ENCODE data around the gene CACNA2D3.

- TF ChIP-seq, protein P1, sequence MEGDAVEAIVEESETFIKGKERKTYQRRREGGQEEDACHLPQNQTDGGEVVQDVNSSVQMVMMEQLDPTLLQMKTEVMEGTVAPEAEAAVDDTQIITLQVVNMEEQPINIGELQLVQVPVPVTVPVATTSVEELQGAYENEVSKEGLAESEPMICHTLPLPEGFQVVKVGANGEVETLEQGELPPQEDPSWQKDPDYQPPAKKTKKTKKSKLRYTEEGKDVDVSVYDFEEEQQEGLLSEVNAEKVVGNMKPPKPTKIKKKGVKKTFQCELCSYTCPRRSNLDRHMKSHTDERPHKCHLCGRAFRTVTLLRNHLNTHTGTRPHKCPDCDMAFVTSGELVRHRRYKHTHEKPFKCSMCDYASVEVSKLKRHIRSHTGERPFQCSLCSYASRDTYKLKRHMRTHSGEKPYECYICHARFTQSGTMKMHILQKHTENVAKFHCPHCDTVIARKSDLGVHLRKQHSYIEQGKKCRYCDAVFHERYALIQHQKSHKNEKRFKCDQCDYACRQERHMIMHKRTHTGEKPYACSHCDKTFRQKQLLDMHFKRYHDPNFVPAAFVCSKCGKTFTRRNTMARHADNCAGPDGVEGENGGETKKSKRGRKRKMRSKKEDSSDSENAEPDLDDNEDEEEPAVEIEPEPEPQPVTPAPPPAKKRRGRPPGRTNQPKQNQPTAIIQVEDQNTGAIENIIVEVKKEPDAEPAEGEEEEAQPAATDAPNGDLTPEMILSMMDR (conservative IDR thresholded peaks at IDR 0.05 in 1 of 2, IDR thresholded peaks at IDR 0.05 in 1 of 2; ENCODE audit: extremely low read depth in 1 of 2, insufficient read depth in 1 of 2, low read depth in 1 of 2, low read length in 2 of 2) = no peak
- no peak for TF ChIP-seq EZH2 (IDR thresholded peaks at IDR 0.05; ENCODE audit: borderline replicate concordance, low read length)
Measured at GRCh38 chr3:54274607-54275006, 152.3 kb downstream of the CACNA2D3 start.
